NCI-H510A treated with DMSO at 0.1 percent for 48 hours (cell line): ENCODE measurements around the gene DACT3.
"Not testable (repeated sequence)": the region's sequence is repeated elsewhere in the genome, so short reads cannot be mapped to it uniquely, and the experiment has no call there.

Experiments
- DNase-seq: peaks from one replicate; lab custom pipeline; 2025; lab: John Stamatoyannopoulos, UW

Gene DACT3

GRCh38 chr19:46634045-46634655 is 26.8 kb downstream of the DACT3 start:
- no peak for DNase-seq

GRCh38 chr19:46633130-46633529 is 27.9 kb downstream of the DACT3 start:
- DNase-seq: no peak

GRCh38 chr19:46631481-46631880 is 29.5 kb downstream of the DACT3 start:
- no peak for DNase-seq

- no peak for DNase-seq
Observed at GRCh38 chr19:46630586-46631205, 30.3 kb downstream of the DACT3 start.

- DNase-seq: no peak
Observed at GRCh38 chr19:46629546-46630025, 31.4 kb downstream of the DACT3 start.

GRCh38 chr19:46628970-46629369 is 32.0 kb downstream of the DACT3 start:
- DNase-seq: not testable (repeated sequence)

GRCh38 chr19:46626446-46626845 is 34.5 kb downstream of the DACT3 start:
- DNase-seq: no peak

- no peak for DNase-seq
Observed at GRCh38 chr19:46625731-46626130, 35.3 kb downstream of the DACT3 start.

- DNase-seq: peak; percentile 36
Observed at GRCh38 chr19:46624958-46625661, 35.9 kb downstream of the DACT3 start, which contains the start of gene PTGIR. TSS of gene PTGIR (minus strand) at chr19:46625089. CDS start at chr19:46624225, 864 bp downstream.

- DNase-seq: no peak
Observed at GRCh38 chr19:46623915-46624502, 37.0 kb downstream of the DACT3 start.

- no peak for DNase-seq
Observed at GRCh38 chr19:46622118-46622446, 38.9 kb downstream of the DACT3 start.

GRCh38 chr19:46621191-46622117 is 39.5 kb downstream of the DACT3 start:
- DNase-seq: no peak

GRCh38 chr19:46620716-46621115 is 40.3 kb downstream of the DACT3 start:
- no peak for DNase-seq

- DNase-seq: no peak
Observed at GRCh38 chr19:46620267-46620666, 40.7 kb downstream of the DACT3 start.

- no peak for DNase-seq
Observed at GRCh38 chr19:46618670-46619231, 42.2 kb downstream of the DACT3 start.

- no peak for DNase-seq
Observed at GRCh38 chr19:46617601-46618000, 43.4 kb downstream of the DACT3 start.

- DNase-seq: peak; percentile 33
Observed at GRCh38 chr19:46616631-46617322, 44.2 kb downstream of the DACT3 start.

- no peak for DNase-seq
Observed at GRCh38 chr19:46615966-46616365, 45.0 kb downstream of the DACT3 start.

GRCh38 chr19:46614114-46614722 is 46.8 kb downstream of the DACT3 start:
- DNase-seq: peak; percentile 69

- DNase-seq: no peak
Observed at GRCh38 chr19:46613525-46613924, 47.5 kb downstream of the DACT3 start.
